ENCODE data around the gene SLAMF7. TPM values are rescaled to one million over a fixed set of nuclear protein-coding genes. Genes with fewer than 3 reads are reported as not detected.
"Not testable (repeated sequence)": the region's sequence is repeated elsewhere in the genome, so short reads cannot be mapped to it uniquely, and the experiment has no call there.

The SLAMF7 gene
- total RNA-seq, 2 donors from 2014 or later = 0.98 TPM; not detected in 1

GRCh38 chr1:160710517-160711252, 28.4 kb upstream of the SLAMF7 start:
- Histone ChIP-seq H3K27me3 (no peaks in the 10 kb centered on the region), H3K9me3 (no peaks in the 10 kb centered on the region), H3K36me3 (no peaks in the 10 kb centered on the region), H3K4me3 (no peak overlapping the region), H3K4me1 (no peaks in the 10 kb centered on the region), H3K27ac (no peak overlapping the region)
- no peak for DNase-seq (ENCODE audit: low spot score)
- TF ChIP-seq, protein P1, sequence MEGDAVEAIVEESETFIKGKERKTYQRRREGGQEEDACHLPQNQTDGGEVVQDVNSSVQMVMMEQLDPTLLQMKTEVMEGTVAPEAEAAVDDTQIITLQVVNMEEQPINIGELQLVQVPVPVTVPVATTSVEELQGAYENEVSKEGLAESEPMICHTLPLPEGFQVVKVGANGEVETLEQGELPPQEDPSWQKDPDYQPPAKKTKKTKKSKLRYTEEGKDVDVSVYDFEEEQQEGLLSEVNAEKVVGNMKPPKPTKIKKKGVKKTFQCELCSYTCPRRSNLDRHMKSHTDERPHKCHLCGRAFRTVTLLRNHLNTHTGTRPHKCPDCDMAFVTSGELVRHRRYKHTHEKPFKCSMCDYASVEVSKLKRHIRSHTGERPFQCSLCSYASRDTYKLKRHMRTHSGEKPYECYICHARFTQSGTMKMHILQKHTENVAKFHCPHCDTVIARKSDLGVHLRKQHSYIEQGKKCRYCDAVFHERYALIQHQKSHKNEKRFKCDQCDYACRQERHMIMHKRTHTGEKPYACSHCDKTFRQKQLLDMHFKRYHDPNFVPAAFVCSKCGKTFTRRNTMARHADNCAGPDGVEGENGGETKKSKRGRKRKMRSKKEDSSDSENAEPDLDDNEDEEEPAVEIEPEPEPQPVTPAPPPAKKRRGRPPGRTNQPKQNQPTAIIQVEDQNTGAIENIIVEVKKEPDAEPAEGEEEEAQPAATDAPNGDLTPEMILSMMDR (IDR thresholded peaks at IDR 0.05) = no peak

DNA sequence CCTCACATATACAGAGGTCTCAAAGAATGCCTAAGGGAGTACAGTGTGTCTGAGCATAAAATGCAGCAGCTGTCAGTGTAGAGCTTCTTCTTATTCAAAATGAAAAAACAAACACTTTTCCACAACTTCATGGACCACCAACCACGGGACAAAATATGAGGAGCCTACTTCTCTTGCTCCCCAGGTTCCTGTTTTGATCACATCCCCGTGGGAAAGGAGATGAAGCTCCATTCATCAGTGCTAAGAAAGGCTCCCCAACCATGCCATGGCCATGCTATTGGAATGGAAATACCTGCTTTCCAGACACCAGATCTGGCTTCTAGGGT, 27.8 kb upstream of the SLAMF7 start:
- Histone ChIP-seq H3K4me3 (no peak overlapping the region), H3K4me1 (no peaks in the 10 kb centered on the region), H3K36me3 (no peaks in the 10 kb centered on the region), H3K27me3 (no peaks in the 10 kb centered on the region), H3K9me3 (no peaks in the 10 kb centered on the region), H3K27ac (no peak overlapping the region)
- TF ChIP-seq, protein P1 (IDR thresholded peaks at IDR 0.05) = no peak
- no peak for DNase-seq (ENCODE audit: low spot score)

GRCh38 chr1:160711602-160712311, 27.3 kb upstream of the SLAMF7 start, which contains the start of gene CD48:
Gene CD48, minus strand, starts transcription at chr1:160711822. Its CDS starts 59 bp downstream, at chr1:160711763.
- Histone ChIP-seq H3K27me3 (no peaks in the 10 kb centered on the region), H3K4me1 (no peaks in the 10 kb centered on the region), H3K9me3 (no peaks in the 10 kb centered on the region), H3K36me3 (no peaks in the 10 kb centered on the region), H3K4me3 (no peak within 1 kb of the TSS), H3K27ac (no peak within 1 kb of the TSS)
- TF ChIP-seq, protein P1 (IDR thresholded peaks at IDR 0.05) = no peak
- no peak for DNase-seq (ENCODE audit: low spot score)

DNA sequence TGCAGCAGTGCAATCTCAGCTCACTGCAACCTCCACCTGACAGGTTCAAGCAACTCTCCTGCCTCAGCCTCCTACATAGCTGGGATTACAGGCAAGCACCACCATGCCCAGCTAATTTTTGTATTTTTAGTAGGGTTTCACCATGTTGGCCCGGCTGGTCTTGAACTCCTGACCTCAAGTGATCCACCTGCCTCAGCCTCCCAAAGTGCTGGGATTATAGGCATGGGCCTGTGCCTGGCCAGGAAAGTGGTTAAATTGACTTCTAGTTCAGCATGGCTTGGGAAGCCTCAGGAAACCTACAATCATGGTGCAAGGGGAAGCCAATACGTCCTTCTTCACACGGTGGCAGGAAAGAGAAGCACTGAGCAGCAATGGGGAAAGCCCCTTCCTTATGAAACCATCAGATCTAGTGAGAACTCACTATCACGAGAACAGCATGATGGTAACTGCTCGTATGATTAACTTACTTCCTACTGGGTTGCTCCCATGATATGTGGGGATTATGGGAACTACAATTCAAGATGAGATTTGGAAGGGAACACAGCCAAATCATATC, 26.4 kb upstream of the SLAMF7 start:
- not testable (repeated sequence) for H3K27me3 ChIP-seq; H3K4me1 ChIP-seq; DNase-seq (ENCODE audit: low spot score); H3K36me3 ChIP-seq; H3K9me3 ChIP-seq; H3K27ac ChIP-seq; H3K4me3 ChIP-seq

GRCh38 chr1:160713161-160713560, 25.9 kb upstream of the SLAMF7 start:
- no peaks in the 10 kb centered on the region for H3K4me1 ChIP-seq
- no peak overlapping the region for H3K27ac ChIP-seq
- TF ChIP-seq, protein P1 (IDR thresholded peaks at IDR 0.05) = no peak
- H3K9me3 ChIP-seq = no peaks in the 10 kb centered on the region
- no peak overlapping the region for H3K4me3 ChIP-seq
- no peak for DNase-seq (ENCODE audit: low spot score)
- H3K27me3 ChIP-seq = no peaks in the 10 kb centered on the region
- no peaks in the 10 kb centered on the region for H3K36me3 ChIP-seq

DNA sequence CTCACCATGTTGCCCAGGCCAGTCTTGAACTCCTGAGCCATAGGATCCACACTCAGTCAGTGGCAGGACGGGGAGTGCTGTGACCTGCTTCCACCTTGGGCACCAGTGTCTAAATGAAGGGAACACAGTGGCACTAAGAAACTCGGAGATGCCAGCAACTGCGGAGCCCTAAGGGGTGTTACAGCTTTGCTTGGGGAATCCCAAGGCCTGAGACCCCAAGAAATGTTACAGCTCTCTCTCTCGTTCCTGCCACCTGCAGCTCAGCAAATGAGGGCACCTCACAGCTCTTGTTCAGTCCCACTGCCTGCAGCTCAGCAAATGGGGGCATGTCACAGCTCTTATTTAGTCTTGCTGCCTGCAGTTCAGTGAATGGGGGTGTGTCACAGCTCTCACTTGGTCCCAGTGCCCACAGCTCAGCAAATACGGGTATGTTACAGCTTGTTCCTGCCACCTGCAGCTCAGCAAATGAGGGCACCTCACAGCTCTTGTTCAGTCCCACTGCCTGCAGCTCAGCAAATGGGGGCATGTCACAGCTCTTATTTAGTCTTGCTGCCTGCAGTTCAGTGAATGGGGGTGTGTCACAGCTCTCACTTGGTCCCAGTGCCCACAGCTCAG, 24.9 kb upstream of the SLAMF7 start:
- not testable (repeated sequence) for DNase-seq (ENCODE audit: low spot score); H3K9me3 ChIP-seq; H3K36me3 ChIP-seq; H3K4me3 ChIP-seq; H3K4me1 ChIP-seq; H3K27ac ChIP-seq; H3K27me3 ChIP-seq
